ENCODE measurements around the gene MTCH2.

MTCH2 gene

DNA sequence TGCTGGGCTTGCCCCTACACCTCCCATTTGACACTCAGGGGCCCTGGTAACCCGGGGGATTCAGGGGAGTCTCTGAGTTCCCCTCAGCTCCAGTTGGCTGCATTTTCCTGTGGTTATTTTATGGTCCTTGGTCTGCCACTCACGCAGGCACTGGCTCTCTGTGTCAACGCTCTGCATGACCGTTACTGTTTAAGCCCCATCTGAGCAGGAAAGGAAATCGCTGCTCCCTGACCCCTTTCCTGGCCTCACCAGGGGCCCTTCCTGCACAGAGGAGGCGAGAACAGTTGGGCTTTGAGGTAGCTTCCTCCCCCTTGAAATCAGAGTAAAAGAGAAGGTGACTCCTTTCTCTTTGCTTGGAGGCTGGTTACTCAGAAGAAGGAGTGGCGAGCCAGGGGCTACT, 50.6 kb downstream of the MTCH2 start:
- no peak overlapping the region for H3K4me3 ChIP-seq (ENCODE audit: low read depth, low read length)

DNA sequence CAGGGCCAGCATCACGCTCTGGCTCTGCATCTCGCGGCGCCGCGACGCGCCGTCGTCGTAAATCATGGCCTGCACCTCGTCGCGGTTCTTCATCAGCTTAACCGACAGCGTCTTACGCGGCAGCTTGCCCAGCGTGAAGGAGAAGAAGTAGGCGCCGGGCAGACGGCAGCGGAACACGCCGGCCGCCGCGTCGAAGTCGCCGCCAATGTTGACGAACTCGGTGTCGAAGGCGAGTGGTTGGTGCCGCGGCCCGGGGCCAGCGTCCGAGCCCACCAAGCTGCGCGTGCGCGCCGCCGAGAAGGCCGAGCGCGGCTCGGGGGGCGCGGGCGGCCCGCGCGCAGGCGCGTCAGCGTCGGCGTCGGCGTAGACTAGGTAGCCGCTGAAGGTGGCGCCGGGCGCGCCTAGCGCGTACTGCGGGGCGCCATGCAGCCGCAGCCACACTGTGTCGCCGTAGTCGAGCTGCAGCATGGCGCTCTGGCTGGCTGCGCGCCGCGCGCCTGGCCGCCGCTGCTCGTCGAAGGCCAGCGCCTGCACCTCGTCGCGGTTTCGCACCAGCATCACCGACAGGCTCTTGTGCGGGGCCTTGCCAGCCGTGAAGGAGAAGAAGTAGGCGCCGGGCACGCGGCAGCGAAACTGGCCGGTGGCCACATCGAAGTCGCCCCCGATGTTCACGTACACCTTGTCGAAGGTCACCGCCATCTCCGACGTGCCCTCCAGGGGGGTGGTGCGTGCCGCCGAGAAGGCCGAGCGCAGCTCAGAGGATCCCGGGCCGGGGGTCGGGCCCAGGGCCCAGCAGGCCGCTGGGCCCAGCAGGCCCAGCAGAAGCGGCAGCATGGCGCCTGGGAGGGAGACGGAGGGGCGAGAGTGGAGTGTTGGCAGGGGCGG, 52.1 kb downstream of the MTCH2 start:
- H3K4me3 ChIP-seq (ENCODE audit: low read depth, low read length): no peak overlapping the region

DNA sequence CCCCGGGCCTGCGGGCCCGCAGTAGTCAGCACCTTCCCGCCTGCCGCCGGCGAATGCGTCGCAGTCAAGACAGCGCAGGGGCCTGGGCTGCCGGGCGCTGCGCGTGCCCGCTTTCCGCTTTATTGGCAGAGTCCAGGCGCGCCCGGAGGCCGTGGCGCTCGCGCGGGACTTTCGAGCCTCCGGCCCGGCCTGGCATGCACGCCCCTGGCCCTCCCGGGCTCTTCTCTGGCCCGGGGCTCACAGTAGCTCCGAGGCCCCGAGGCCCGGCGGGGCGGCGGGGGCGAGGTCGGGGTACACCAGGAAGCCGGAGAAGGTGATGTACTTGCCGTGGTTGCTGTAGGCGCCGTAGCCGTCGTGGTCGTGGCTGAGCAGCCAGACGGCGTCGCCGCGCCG, 52.8 kb downstream of the MTCH2 start:
- no peak overlapping the region for H3K4me3 ChIP-seq (ENCODE audit: low read depth, low read length)

DNA sequence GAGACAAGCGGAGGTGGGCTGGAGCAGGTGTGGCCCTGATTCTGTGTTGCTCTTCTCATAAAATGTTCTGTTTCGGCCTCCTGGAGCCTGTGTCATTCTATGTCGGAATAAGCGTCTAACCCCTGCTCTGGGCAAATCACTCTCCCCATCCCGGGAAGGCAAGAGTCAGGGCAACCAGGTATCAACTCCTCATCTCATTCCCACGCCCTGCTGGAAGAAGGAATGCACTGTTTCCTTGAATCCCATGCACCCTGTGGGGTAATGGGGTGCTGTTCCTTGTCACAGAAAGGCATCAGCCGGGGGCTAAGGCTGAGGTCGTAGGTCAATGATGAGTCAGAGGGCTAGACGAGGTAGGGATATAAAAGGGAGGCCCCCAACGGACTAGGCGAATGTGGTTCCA, 53.2 kb downstream of the MTCH2 start:
- H3K4me3 ChIP-seq (ENCODE audit: low read depth, low read length): no peak overlapping the region

GRCh38 chr11:47587723-47588326, 54.5 kb downstream of the MTCH2 start:
- H3K4me3 ChIP-seq (ENCODE audit: low read depth, low read length): no peak overlapping the region

GRCh38 chr11:47587039-47587716, 55.2 kb downstream of the MTCH2 start:
- no peak overlapping the region for H3K4me3 ChIP-seq (ENCODE audit: low read depth, low read length)

DNA sequence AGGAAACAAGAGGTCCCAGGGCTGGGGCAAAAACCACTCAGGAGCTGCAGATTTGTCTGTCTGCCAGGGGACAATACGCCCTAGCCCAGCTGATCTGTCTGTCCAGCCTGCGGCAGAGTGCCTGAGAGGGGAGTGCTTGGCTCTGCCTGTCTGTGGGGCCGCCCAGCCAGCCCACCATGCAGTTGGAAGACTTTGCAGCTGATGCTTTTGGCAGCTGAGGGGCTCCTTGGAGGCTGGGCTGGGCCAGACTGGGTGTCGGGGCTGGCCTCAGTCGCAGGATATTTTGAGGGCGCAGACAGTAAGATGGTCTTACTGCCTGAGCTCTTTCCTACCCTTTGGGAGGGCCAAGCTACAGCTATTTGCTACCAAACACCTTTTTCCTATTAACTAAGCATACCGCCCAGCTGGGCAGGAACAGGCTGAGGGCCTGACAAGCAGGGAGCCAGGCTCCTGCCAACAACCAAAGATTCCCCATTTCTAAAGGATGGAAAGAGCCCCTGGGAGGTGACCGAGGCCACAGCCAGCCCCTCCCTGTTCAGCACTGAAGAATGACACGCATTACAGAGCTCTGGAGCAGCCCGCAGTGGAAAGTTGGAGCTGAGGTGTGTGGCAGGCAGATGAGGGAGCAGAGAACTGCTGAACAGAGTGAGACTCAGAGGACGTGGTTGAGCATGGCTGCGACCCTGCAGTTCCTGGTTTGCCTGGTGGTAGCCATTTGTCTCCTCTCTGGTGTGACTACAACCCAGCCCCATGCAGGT, 56.1 kb downstream of the MTCH2 start, which contains the start of gene FAM180B:
TSS of gene FAM180B (plus strand) at position 581 of the 758 bp plus-strand sequence. CDS start at position 672, 91 bp downstream.
- no peak within 1 kb of the TSS for H3K4me3 ChIP-seq (ENCODE audit: low read depth, low read length)

GRCh38 chr11:47583844-47584243, 58.5 kb downstream of the MTCH2 start:
- H3K4me3 ChIP-seq (ENCODE audit: low read depth, low read length): no peak overlapping the region

DNA sequence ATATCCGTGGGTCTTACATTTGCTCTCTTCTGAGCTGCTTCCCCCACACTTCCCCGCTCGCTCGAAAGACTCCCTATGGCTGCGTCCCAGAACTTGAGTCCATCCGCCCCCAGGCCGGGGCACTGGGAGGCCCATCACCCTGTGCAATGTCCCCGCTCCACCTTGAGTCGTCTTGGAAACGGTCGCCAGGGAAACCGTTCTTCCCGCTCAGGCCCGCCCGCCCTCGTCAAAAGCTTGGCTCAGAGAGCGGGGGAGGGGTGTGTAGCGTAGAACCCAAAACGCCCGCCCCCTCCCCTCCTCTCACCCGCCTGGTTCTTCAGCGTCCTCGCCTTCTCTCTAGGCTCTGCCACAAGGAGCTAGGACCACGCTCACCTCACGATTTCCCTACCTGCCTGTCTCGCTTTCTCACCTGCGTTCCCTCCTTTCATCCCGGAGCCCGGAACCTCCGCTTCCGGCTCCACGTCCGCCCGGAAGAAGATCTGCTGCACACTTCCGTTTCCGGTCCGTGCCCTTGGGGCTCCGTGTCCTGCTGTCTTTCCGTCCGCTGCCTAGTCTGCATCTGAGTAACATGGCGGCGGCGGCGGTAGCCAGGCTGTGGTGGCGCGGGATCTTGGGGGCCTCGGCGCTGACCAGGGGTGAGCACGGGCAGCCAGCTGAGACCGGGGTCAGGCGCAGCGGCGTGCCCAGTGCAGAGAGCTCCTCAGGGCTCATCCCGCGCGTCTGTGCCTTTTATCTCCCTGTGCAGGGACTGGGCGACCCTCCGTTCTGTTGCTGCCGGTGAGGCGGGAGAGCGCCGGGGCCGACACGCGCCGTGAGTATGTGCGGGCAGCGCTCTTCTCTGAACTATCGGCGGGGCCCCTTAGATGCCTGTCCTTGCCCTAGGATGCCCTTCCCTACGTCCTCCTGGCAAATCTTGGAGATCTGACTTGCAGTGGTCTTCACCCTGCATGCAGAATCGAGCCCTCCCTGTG, 63.5 kb downstream of the MTCH2 start, which contains the start of the genes KBTBD4 and NDUFS3:
TSS of gene KBTBD4 (minus strand) at position 447 of the 971 bp plus-strand sequence. CDS start at position 428, 19 bp downstream.
TSS of gene NDUFS3 (plus strand) at position 551 of the 971 bp plus-strand sequence. CDS start at position 569, 18 bp downstream.
- H3K4me3 ChIP-seq (ENCODE audit: low read depth, low read length): peak within 1 kb of the TSS; percentile 98

DNA sequence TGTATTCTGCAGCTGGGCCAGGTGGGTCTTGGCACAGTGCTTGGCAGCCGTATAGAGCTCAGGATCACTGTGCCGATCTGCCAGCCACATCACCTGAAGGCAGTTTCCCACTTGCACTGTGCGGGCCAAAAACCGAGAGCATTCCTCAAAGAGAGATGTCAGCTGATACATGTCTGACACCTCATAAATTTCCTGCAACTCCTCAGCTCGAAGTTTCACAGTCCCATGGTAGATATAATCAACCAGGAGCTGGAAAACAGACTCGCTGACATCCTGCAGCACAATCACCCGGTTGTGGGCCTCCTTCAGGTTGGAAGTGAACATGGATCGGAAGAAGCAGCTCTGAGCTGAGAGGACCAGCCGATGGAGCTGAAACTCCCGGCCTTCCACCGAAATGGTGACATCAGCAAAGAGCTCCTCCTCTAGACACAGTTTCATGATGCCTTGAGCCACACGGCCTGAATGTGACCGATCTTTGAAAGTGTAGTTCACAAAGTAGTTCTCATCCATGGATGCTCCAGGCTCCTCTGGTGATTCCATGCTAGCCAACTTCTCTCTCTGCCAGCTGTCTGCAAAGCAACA, 64.8 kb downstream of the MTCH2 start:
- peak overlapping the region; percentile 98 for H3K4me3 ChIP-seq (ENCODE audit: low read depth, low read length)

DNA sequence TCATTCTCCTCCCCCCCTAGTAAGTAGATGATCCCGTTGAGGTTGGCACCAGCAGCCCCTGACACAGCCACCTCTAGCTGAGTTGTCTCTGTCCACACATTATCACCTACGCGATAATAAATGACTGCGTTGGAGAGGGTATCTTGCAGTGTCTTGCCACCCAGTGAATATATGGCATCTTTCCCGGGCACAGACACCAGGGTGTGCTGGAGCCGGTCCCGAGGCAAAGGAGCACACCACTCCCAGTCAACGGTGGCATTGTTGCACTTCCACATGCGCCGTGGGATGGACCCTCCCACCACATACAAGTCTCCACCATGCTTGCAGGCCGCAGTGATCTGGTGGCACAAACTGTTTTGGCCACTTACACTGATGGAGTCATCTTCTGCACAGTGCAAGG, 69.0 kb downstream of the MTCH2 start:
- H3K4me3 ChIP-seq (ENCODE audit: low read depth, low read length): no peak overlapping the region

DNA sequence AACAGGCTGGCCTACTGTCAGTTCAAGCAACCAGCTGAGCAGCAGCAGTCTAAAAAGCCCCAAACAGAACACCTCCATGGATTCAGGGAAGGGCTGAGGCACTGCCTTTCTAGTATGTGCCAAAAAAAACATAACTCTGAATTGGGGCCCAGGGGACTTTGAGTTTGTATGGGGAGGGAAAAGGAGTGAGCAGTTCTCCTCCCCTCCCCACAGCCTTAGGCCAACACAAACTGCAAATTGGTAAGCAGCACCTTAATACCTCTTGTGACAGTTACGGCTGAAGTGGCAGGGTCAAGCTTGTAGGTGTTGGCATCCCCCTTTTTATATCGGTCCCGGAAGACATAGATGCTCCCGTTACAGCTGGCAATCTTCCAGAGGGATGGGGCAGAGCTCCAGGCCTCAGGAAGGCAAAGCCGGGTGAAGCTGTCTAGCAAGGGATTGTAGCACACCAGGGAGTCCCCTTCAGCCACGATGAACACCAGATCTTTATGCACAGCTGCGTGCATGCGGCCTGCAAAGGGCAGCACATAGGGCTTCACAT, 69.6 kb downstream of the MTCH2 start:
- H3K4me3 ChIP-seq (ENCODE audit: low read depth, low read length): no peak overlapping the region

GRCh38 chr11:47571895-47572294, 70.5 kb downstream of the MTCH2 start:
- no peak overlapping the region for H3K4me3 ChIP-seq (ENCODE audit: low read depth, low read length)

DNA sequence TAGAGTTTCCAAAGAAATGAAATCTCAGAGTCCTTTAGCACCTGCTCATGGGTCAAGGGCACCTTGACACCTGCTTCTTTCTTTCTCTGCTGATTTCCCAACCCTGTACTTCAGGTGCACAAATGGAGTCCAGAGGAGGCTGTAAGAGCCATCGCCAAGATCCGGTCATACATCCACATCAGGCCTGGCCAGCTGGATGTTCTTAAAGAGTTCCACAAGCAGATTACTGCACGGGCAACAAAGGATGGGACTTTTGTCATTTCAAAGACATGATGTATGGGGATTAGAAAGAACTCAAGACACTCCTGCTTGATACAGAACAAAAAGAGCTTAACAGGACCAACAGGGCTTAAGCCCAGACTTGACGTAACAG, 71.0 kb downstream of the MTCH2 start:
- H3K4me3 ChIP-seq (ENCODE audit: low read depth, low read length): no peak overlapping the region

GRCh38 chr11:47570651-47571356, 71.6 kb downstream of the MTCH2 start:
- no peak overlapping the region for H3K4me3 ChIP-seq (ENCODE audit: low read depth, low read length)

- H3K4me3 ChIP-seq (ENCODE audit: low read depth, low read length): no peak overlapping the region
Observed at GRCh38 chr11:47569646-47570045, 72.7 kb downstream of the MTCH2 start.
